Astrocyte of the cerebellum (primary cell): ENCODE results near the gene GATB.

Experiments used
- DNase-seq: peaks from one replicate; pipeline ENCODE4 v3.0.0-alpha.2; 2011; ENCODE audit warnings: low read depth
- H3K4me3 ChIP-seq: 2 replicates; pipeline ENCODE4 v1.5.1; 2011; ENCODE audit warnings: mild to moderate bottlenecking, low read depth, low read length, moderate library complexity
- CTCF ChIP-seq: IDR thresholded peaks from 2 replicates; pipeline ENCODE4 v1.5.1; 2012; ENCODE audit warnings: low read length, low read depth, moderate library complexity, mild to moderate bottlenecking; ENCODE audit errors: missing control alignments
- in situ Hi-C: cut with HindIII; loops from 2 replicates; pipeline ENCODE4 v1.10.0; 2017; ENCODE audit warnings: low sequenced_read_pairs

Gene GATB

GRCh38 chr4:151700566-151701316 lies 60.1 kb downstream of the GATB start:
- no peak overlapping the region for H3K4me3 ChIP-seq
- no peak for TF ChIP-seq CTCF
- in situ Hi-C loops, result loop anchor here (5.0 kb wide), 1 partner anchor 88 kb away; no protein-coding TSS in a partner anchor
- no peak for DNase-seq

GRCh38 chr4:151698213-151698612 lies 62.6 kb downstream of the GATB start:
- in situ Hi-C loops, result no loop called here
- no peak for TF ChIP-seq CTCF
- DNase-seq, result no peak
- no peak overlapping the region for H3K4me3 ChIP-seq

- no peak overlapping the region for H3K4me3 ChIP-seq
- in situ Hi-C loops, result no loop called here
- no peak for DNase-seq
- no peak for TF ChIP-seq CTCF
Measured at GRCh38 chr4:151694961-151695720, 65.7 kb downstream of the GATB start.

GRCh38 chr4:151692821-151693673 lies 67.8 kb downstream of the GATB start:
- in situ Hi-C loops, result no loop called here
- no peak overlapping the region for H3K4me3 ChIP-seq
- TF ChIP-seq CTCF, result no peak
- no peak for DNase-seq

GRCh38 chr4:151692443-151692782 lies 68.4 kb downstream of the GATB start:
- in situ Hi-C loops, result no loop called here
- no peak for DNase-seq
- no peak overlapping the region for H3K4me3 ChIP-seq
- TF ChIP-seq CTCF, result no peak
